Esophagus squamous epithelium (tissue), 5 donors: ENCODE data around the gene SPOCD1. TPM values are rescaled to one million over a fixed set of nuclear protein-coding genes. Genes with fewer than 3 reads are reported as not detected.

Experiments
- DNase-seq: peaks from one replicate; lab custom pipeline; 2025; lab: John Stamatoyannopoulos, UW
- H3K27ac ChIP-seq, 4 donors: fragments of 200-600 bp; sonication (generic); one replicate each; pipeline ENCODE4 v1.5.1; 2016 to 2019; ENCODE audit warnings: mild to moderate bottlenecking in 1 of 4
- H3K27me3 ChIP-seq, 4 donors: fragments of 200-600 bp; sonication (generic); 1 replicate in 3 of 4; 2 replicates in 1 of 4; pipeline versions ENCODE4 v1.5.1 to v1.6.0; 2017 to 2021; ENCODE audit warnings: antibody characterized with exemption in 1 of 4
- H3K36me3 ChIP-seq, 3 donors: fragments of 200-600 bp; sonication (generic); one replicate each; pipeline ENCODE4 v1.5.1; 2016 to 2019
- H3K4me1 ChIP-seq, 3 donors: fragments of 200-600 bp; sonication (generic); one replicate each; pipeline ENCODE4 v1.5.1; 2017 to 2019
- H3K4me3 ChIP-seq, 4 donors: fragments of 200-600 bp; sonication (generic); 1 replicate in 3 of 4; 2 replicates in 1 of 4; pipeline ENCODE4 v1.5.1; 2016 to 2019; ENCODE audit warnings: mild to moderate bottlenecking in 2 of 4, moderate library complexity in 1 of 4
- H3K9me3 ChIP-seq, 3 donors: fragments of 200-600 bp; sonication (generic); one replicate each; pipeline ENCODE4 v1.5.1; 2016 to 2019
- POLR2A ChIP-seq, 4 donors: fragments of 450-650 bp; IDR thresholded peaks; one replicate each; pipeline ENCODE4 v1.6.1; 2017; ENCODE audit warnings: antibody characterized with exemption in 4 of 4, mild to moderate bottlenecking in 4 of 4, moderate library complexity in 3 of 4
- WGBS, 2 donors: methylation state at CpG; one replicate each; pipeline ENCODE4 v1.1.5; 2018; 5-methylcytosine and 5-hydroxymethylcytosine counted together
- intact Hi-C: fragments of 100-400 bp; cut with DNase I; formaldehyde crosslinking; loops from one replicate; pipeline ENCODE4 v1.15.0; 2022
- total RNA-seq, 4 donors: library from RNA; depleted of rRNA; stranded (reverse); fragments of >200 nt; gene quantifications; one replicate each; pipeline ENCODE4 v1.1.0, GENCODE V29; 2016
- TF ChIP-seq, protein P1 (sequence below), 6 experiments: fragments of 450-650 bp in 4 of 6; fragments of 200-600 bp in 2 of 6; sonication (generic) in 2 of 6; IDR thresholded peaks; one replicate each; pipeline ENCODE4 v1.5.1; 2016 to 2019; ENCODE audit warnings: antibody characterized with exemption in 6 of 6, mild to moderate bottlenecking in 4 of 6, moderate library complexity in 4 of 6
- donor health status: DM: yes; HTN: yes; CAD: no.

The SPOCD1 gene
- total RNA-seq, 4 donors from 2014 or later, result 0.18 to 0.40 (median 0.38) TPM; not detected in 1

DNA sequence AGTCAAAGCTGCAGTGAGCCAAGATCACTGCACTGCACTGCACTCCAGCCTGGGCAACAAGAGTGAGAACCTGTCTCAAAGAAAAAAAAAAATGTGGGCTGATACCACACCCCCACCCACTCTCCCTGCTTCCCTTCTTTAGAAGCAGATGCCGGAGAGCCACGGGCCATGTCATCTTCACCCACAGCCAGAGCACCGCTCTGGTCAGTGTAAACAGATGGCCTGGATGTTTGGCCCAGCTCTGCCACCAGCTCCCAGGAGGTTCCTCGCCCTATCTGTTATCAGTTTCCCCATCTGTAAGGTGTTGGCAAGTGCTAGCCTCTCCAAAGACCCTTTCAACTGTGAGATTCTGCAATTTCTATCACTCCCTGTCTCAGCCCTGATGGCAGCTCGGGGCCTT lies 39.8 kb downstream of the SPOCD1 start:
- Histone ChIP-seq H3K4me1 (peaks cover 13 to 18% (median 14%) of the 10 kb centered on the region in 3 donors), H3K27ac (no peak overlapping the region), H3K27me3 (peaks cover 0 to 78% (median 20%) of the 10 kb centered on the region in 4 donors), H3K36me3 (no peaks in the 10 kb centered on the region), H3K9me3 (no peaks in the 10 kb centered on the region), H3K4me3 (no peak overlapping the region)
- DNase-seq, result no peak
- 78 to 91% methylated on average over 5 of the region's 5 CpGs for WGBS, 2 donors
- TF ChIP-seq, protein P1, sequence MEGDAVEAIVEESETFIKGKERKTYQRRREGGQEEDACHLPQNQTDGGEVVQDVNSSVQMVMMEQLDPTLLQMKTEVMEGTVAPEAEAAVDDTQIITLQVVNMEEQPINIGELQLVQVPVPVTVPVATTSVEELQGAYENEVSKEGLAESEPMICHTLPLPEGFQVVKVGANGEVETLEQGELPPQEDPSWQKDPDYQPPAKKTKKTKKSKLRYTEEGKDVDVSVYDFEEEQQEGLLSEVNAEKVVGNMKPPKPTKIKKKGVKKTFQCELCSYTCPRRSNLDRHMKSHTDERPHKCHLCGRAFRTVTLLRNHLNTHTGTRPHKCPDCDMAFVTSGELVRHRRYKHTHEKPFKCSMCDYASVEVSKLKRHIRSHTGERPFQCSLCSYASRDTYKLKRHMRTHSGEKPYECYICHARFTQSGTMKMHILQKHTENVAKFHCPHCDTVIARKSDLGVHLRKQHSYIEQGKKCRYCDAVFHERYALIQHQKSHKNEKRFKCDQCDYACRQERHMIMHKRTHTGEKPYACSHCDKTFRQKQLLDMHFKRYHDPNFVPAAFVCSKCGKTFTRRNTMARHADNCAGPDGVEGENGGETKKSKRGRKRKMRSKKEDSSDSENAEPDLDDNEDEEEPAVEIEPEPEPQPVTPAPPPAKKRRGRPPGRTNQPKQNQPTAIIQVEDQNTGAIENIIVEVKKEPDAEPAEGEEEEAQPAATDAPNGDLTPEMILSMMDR (IDR thresholded peaks at IDR 0.05), result no peak
- no peak for TF ChIP-seq POLR2A (IDR thresholded peaks at IDR 0.05)
- intact Hi-C loops, result no loop called here

DNA sequence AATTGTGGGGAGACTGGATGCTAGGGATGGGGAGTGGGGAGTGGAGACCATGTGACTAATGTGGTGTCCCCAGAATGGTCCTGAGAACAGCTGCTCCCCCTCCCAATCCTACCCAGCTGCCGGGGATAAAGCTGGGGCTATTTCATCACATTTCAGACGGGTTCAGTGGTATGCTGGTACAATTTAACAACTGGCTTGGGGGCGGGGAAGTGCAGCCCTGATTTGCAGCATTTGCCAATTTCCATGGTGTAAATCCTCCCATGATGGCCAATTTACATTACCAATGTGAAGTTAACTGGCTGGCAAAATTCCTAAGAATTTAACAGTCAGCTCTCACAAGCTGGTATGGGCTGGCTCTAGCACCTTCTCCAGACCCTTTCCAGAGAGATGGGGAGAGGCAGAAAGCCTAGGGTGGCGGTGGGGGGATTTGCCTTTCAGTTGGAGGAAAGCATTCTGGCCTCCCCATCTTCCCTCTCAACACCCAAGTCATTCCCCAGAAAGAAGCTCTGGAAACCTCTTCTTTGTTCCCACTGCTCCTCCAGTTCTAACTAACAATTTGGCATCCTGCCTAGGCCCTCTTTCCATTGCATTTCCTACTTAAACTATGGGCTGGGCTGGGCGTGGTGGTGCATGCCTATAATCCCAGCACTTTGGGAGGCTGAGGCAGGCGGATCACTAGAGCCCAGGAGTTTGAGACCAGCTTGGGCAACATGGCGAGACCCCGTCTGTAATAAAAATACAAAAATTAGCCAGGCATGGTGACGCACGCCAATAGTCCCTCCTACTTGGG lies 40.4 kb downstream of the SPOCD1 start:
- DNase-seq, result no peak
- intact Hi-C loops, result no loop called here
- no peak overlapping the region for H3K27ac ChIP-seq
- no peaks in the 10 kb centered on the region for H3K36me3 ChIP-seq
- H3K4me3 ChIP-seq, result no peak overlapping the region
- no peaks in the 10 kb centered on the region for H3K9me3 ChIP-seq
- 67 to 70% methylated on average over 9 to 10 of the region's 10 CpGs for WGBS, 2 donors
- H3K27me3 ChIP-seq, result peaks cover 0 to 85% (median 20%) of the 10 kb centered on the region in 4 donors
- TF ChIP-seq POLR2A (IDR thresholded peaks at IDR 0.05), result no peak
- TF ChIP-seq, protein P1 (IDR thresholded peaks at IDR 0.05), result no peak
- H3K4me1 ChIP-seq, result peaks cover 13 to 18% (median 14%) of the 10 kb centered on the region in 3 donors

DNA sequence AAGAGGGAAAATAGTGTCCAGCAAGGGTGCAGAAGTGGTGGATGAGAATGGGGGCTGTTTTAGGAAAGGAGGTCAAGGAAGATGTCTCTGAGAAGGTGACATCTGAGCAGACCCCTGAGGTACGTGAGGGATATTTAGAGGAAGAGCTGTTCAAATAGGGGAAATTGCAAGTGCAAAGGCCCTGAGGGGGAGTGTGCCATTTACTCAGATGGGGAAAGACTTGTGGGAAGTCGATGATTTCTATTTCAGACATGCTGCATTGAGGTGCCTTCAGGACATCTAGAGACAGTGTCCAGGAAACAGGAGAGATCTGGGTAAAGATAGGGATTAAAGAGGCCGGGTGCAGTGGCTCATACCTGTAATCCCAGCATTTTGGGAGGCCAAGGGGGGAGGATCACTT lies 41.3 kb downstream of the SPOCD1 start:
- H3K4me3 ChIP-seq, result no peak overlapping the region
- peaks cover 13 to 25% (median 14%) of the 10 kb centered on the region in 3 donors for H3K4me1 ChIP-seq
- intact Hi-C loops, result no loop called here
- no peaks in the 10 kb centered on the region for H3K9me3 ChIP-seq
- no peak for DNase-seq
- H3K27ac ChIP-seq, result no peak overlapping the region
- WGBS, 2 donors, result 58 to 73% methylated on average over 3 of the region's 3 CpGs
- no peaks in the 10 kb centered on the region for H3K36me3 ChIP-seq
- TF ChIP-seq, protein P1 (IDR thresholded peaks at IDR 0.05), result no peak
- no peak for TF ChIP-seq POLR2A (IDR thresholded peaks at IDR 0.05)
- peaks cover 0 to 94% (median 20%) of the 10 kb centered on the region in 4 donors for H3K27me3 ChIP-seq

DNA sequence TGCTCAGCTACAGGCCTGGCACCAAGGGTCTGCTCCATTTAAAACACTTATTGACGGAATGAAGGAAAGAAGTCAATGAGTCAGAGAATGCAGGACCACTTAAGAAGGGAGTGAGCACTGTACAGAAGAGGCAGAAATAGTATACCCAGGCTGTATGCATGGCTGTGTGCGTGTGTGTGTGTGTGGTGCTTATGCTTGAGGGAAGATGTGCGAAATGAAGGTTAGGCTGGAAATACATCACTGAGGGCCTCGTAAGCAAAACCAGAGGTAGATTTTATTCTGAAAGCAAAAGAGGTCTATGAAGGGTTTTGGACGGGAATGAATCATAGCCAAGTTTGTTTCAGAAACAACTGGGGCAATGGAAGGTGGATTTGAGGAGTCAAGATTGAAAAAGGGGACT lies 42.0 kb downstream of the SPOCD1 start:
- TF ChIP-seq, protein P1 (IDR thresholded peaks at IDR 0.05), result no peak
- Histone ChIP-seq H3K27me3 (peaks cover 0 to 92% (median 20%) of the 10 kb centered on the region in 4 donors), H3K4me1 (peaks cover 13 to 26% (median 14%) of the 10 kb centered on the region in 3 donors), H3K9me3 (no peaks in the 10 kb centered on the region), H3K4me3 (no peak overlapping the region), H3K36me3 (no peaks in the 10 kb centered on the region), H3K27ac (no peak overlapping the region)
- intact Hi-C loops, result no loop called here
- 78 to 89% methylated on average over 5 of the region's 5 CpGs for WGBS, 2 donors
- DNase-seq, result no peak

DNA sequence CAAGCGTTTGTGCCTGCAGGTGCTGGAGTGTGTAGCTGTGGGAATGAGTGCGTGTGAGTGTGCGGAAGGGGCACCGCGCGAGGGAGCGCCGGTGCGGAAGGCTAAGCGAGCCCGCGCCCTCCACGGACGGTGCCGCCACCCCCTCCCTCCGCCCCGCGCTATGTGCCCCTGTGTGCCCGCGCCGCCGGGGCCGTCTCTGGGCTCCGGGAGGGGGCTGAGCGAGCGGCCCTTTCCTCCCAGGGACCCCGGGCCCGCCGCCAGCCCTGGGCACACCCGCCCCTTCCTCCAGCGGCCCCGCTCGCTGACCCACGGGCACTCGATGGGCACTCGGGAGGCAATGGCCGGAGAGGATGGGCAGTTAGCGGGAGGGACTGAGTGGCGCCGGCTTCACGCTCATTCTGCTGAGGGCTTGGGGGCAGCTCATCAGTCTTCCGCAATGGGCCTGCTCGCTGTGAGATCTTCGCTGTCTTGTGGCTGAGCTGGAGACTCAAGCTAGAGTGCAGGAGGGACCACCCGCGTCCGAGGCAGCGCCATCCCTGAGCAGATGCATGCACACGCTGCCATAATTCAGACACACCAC lies 43.1 kb downstream of the SPOCD1 start:
- DNase-seq, result no peak
- 83% methylated on average over 1 of the region's 49 CpGs; no CpG with 5 or more reads in 1 of the 2 donors for WGBS, 2 donors

More for the DNA sequence above, 43.1 kb downstream of the SPOCD1 start:
- peaks cover 13 to 26% (median 14%) of the 10 kb centered on the region in 3 donors for H3K4me1 ChIP-seq
- intact Hi-C loops, result no loop called here
- peak overlapping the region in 3 of 4 donors; percentile 26 to 57 (median 33) for H3K4me3 ChIP-seq
- no peak overlapping the region for H3K27ac ChIP-seq
- H3K9me3 ChIP-seq, result no peaks in the 10 kb centered on the region
- no peaks in the 10 kb centered on the region for H3K36me3 ChIP-seq
- TF ChIP-seq POLR2A (IDR thresholded peaks at IDR 0.05), result no peak
- TF ChIP-seq, protein P1 (IDR thresholded peaks at IDR 0.05), result no peak
- peaks cover 0 to 87% (median 20%) of the 10 kb centered on the region in 4 donors for H3K27me3 ChIP-seq
